Glomerular endothelial cell (primary cell): ENCODE data around the gene ZBTB1. TPM values are rescaled to one million over a fixed set of nuclear protein-coding genes. Genes with fewer than 3 reads are reported as not detected.
"Not testable (repeated sequence)": the region's sequence is repeated elsewhere in the genome, so short reads cannot be mapped to it uniquely, and the experiment has no call there.

ENCODE experiments used
- DNase-seq: peaks from one replicate; pipeline ENCODE4 v3.0.0-alpha.2; 2011; ENCODE audit warnings: low read depth, low spot score; ENCODE audit errors: extremely low read depth
- total RNA-seq: library from RNA; depleted of rRNA; stranded (reverse); fragments of >200 nt; gene quantifications from 2 replicates; pipeline ENCODE4 v1.2.3, GENCODE V29; 2015

ZBTB1 gene
- total RNA-seq, 1 donor from 2014 or later, result 34.2 TPM

DNA sequence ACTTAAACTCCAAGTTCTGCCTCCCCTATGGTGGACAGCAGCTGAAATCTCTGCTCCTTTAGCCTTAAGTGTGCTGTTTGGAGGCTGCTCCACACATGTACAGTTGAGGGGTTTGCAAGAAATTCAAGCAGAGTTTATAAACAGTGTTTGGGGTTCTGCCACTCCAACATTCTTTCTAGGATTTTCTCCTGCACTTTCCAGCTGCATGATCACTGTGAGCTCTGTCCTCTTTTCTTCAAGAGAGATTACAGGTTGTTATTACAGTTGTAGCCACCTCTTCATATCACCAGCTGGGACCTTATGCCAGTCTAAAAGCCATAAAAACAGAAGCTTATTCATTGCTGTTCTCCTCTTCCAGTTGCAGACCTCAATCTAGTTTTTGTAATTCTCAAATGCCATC is 9.3 kb upstream of the ZBTB1 start:
- DNase-seq, result no peak

DNA sequence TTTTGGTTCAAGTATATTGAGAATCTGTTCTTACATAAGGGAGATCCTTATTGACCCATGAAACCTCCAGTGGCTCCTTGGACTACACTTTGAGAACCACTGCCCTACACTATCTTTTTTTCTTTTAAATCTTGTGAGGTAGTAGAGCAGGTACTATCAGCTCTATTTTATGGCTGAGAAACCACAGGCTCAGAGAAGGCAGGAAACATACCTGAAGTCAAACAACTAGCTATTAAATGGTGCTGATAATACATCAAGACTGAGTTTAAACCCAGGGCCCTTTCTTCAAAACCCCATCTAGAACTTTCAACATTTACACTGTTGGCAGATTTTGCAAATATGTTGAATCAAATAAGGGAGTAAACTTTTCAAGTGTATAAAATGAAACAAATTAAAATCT is 7.8 kb upstream of the ZBTB1 start:
- no peak for DNase-seq

DNA sequence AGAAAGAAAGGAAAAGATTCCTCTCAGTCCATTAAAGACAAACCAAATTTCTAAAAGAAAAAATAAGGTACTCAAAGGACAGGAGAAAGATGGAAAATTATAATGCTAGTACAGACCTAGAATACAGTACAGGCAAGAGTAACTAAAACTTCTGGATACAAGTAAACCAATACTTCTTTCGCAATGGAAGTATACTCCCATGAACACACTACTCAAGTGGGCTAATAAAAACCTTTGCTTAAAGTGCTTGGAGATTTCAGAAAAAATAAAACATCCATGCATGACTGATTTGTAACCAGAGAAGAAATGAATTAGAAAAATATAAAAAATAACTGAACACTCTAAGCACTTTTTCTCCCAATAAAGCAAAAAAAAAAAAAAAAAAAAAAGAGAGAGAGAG is 4.5 kb upstream of the ZBTB1 start:
- DNase-seq, result no peak

DNA sequence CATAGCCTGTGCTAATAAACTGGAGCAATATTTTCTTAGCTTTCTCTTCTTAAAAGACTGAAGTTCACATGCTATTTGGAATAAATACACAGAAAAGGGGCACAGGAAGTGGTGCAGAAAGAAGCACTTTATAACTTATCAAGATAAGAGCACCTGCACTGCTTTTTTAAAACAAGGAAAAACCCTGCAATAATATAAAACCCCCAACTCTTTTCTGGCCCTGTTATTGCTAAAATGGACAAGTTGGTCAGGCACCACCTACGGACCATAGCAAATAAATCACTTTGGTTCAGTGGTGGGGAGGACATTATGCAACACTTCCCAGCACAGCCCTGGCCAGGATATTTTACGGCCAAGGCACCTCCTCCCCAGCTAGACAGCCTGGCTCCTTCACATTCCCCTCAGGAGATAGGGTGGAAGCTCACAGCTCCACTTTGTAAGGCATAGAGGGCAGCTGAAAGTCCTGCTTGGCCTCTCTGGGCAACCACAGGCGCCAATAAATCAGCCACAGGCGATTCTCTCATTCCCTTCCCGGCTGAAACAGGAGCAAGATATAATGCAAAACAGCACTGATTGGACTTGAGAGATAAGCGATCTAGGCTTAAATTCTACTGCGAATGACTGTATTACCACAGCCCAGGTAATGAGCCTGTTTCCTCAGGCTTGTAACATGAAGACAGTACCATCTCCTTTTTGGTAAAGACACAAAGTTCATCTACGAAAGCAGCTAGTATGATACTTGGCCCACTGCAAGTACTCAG is 3.0 kb upstream of the ZBTB1 start:
- DNase-seq, result no peak

DNA sequence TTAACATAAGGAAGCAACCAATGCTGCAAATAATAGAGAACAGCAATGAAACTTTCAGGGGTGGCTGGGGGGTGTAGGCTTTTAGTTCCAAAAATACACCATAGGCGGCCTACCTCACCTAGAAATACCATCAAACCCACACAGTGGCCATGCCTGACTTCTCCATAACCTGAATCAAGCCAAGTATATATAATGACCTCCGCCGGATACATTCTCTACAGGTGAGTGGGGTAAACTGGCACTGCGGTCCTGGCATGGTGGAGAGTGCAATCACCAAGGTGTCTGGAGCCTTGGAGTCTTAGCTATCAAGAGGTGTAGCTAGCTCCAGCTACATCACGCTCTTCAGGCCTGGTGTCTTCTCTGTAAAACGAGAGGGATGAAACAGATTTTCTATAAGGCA is 2.1 kb upstream of the ZBTB1 start:
- DNase-seq, result no peak

DNA sequence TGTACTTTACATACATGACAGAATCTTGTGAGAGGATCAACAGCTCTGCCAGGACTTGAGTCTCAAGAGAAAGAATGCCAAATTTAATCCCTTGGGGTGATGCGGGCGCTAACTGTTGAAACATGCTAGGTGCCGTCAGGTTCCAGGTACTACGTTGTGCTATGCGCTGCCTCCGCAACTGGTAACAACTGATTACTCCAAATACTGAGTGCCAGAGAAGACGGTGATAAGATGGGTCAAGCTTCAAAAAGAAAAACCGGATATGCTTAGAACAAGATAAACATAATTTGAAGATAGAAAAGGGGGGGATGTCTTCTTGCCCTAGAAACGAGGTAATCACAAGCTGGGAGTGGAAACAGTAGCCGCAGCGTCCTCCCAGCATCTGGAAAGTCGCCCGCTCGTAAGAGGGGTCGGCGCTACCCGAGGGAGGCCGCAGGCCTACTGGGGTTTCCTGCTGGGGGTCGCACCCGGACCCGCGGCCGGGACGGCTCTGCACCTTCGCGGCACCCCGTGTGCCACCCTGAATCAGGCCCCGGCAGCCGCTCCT is 1.6 kb upstream of the ZBTB1 start:
- DNase-seq, result no peak

DNA sequence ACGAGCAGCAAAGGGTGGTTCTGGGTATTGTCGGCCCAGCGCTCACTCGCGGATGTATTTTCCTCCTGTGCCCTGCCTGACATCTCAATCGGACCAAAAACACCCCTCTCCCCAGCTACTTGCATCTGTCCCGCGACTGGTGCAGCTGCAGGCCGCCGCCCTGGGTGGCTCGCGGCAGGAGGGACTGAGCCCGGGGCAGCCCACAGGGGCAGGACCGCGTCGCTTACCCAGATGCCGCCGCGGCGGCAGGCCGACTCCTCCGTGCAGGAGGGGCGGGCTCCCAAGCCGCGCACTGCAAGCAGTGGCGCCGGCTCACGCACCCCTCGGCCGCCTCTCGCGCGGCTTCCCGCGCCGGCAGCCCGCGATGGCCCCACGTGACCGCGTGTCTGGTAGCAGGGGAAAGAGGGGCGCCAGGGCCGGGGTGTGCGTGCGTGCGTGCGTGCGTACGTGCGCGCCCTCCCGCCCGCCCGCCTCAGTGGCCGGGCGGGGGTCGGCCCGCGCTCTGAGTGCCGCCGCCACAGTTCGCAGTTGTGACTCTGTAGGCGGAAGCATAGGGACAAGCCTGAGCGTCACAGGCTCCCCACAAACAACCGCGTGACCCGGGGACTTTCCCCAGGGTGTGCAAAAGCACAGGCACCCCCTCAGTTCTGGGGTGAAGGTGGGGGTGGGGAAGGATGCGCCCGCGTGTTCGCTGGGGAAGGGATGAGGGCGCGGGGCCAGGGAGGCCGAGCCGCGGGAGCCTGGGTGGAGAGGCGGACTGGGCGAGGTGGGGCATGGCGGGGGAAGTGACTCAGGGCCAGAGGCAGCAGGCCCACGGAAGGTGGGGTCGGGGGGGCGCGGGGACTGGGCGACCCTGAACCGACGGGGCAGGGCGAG is 898 bp upstream of the ZBTB1 start, which contains the start of gene ZBTB25:
ZBTB25 (minus strand) TSS at position 405 of the 876 bp plus-strand sequence. CDS start 13,305 bp downstream, outside the sequence.
- DNase-seq, result no peak

DNA sequence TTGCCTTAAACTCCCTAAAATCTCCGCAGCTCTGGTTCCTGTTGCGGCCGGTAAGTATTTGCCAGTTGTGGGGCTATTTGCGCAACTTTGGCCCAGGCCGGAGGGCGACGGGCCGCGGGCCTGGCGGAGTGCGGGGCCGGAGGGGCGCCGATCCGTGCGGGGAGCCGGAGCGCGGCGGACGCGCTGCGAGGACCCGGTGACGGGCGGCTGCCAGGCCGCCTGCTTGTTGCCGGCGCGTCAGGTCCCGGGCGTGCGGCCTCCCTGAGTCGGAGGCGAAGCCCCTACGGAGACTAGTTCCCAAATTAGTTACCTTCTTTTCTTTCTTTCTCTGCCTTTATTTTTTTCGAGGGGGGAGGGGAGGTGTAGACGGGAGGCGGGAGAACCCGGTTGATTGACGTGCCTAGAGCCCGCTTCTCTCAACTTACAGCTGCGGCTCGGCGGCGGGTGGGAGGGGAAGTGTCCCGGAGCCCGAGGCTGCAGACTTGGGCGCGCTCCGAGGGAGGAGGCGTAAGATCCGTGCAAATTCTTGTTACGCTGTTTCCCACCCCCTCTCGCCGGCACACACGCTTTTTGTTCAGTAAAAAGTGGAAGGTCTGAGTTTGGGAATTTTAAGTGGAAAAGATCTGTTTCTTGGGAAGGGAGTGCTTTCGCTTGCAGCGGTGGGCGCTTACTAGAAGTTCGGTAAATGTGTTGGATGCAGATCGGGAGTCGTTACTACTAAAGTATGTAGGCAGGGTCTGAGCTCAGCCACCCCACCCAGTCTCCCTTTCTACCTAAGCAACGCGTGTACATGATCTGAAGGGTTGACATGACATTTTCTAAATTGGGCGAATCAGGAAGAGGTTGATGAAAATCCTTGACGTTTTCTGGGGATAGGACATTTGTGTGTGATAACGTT is 576 bp downstream of the ZBTB1 start:
- DNase-seq, result no peak

DNA sequence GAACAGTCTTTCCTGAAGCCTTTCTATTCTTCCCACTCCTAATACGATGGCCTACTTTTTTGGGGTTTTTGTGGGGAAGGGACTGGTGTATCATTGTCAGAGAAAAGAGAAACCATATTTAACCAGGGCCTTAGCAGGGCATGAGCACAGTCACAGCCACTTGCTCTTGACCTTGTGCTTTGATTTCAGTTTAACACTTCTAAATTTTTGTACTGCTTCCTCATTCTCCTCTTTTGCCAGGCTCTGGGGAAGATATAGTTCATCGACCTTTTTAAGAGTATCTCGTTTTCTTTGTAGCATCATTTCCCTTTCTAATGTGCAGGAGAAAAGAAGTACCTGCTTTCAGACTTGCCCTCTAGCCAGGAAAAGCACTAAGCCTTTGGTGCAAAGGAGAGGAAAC is 2.2 kb downstream of the ZBTB1 start:
- no peak for DNase-seq

DNA sequence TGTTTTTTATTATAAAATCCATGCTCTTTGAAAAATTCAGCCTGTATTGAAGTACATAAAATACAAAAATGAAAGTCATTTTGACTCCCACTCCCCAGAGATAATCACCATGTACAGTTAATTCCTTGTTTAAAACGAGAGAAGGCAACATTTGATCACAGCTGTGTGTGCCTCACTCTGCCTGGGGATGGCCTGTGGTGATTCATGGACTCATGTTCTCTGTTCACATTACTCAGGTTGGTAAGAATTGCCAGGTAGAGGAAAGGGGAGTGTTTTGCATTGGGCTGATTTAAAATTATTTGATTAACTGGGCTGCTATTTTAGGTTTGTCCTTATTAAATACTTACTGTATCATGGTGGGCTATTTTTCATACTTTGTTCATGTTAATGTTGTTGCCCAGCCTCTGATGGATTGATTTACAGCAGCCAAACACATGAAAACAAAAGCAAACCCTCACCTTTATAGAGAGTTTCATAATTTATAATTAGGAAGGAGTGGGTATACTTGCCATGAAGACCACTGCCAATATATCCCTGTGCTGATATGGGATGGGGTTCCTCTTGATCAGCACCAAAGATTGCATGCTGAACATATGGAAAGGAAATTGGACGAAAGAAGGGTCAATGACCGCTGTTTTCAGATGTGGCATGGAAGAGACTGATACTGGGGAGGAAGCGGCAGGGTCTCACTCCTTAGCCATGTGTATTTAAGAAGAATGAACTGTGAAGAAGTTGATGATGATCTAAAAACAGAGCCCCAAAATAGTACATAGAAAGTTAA is 3.0 kb downstream of the ZBTB1 start:
- no peak for DNase-seq

DNA sequence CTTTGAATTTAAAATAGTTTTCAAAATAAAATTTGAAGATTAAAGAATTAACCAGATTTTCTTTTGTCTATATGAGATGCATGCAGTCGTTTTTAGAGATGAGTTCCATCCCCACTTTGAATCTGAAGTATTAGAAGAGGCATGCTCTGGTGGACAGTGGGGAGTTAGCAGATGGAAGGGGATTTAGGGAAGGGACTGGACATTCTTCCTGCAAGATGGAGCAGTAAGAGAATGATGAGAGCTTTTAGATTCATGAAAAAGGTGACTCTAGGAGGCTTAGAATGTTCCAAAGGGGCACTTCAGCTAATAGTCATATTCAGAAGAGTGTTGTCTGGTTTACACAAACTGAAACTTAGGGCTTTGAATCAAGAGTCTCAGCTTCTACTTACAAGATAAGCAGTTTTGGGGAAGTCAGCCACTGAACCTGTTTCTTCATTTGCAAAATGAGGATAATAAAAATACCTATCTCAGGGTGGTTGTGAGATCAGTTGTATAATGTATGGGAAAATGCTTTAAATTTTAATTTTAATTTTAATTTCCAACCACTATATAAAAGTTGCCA is 3.7 kb downstream of the ZBTB1 start:
- no peak for DNase-seq

DNA sequence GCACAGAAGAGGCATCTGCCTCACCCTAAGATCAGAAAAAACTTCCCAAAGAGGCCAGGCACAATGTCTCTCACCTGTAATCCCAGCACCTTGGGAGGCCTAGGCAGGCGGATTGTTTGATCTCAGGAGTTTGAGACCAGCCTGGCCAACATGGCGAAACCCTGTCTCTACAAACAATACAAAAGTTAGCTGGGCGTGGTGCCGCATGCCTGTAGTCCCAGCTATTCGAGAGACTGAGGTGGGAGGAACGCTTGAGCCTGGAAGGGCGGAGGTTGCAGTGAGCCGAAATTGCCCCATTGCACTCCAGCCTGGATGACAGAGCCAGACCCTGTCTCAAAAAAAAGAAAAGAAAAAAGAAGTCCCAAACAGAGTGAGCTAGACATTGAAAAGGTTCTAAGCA is 4.5 kb downstream of the ZBTB1 start:
- DNase-seq, result no peak

DNA sequence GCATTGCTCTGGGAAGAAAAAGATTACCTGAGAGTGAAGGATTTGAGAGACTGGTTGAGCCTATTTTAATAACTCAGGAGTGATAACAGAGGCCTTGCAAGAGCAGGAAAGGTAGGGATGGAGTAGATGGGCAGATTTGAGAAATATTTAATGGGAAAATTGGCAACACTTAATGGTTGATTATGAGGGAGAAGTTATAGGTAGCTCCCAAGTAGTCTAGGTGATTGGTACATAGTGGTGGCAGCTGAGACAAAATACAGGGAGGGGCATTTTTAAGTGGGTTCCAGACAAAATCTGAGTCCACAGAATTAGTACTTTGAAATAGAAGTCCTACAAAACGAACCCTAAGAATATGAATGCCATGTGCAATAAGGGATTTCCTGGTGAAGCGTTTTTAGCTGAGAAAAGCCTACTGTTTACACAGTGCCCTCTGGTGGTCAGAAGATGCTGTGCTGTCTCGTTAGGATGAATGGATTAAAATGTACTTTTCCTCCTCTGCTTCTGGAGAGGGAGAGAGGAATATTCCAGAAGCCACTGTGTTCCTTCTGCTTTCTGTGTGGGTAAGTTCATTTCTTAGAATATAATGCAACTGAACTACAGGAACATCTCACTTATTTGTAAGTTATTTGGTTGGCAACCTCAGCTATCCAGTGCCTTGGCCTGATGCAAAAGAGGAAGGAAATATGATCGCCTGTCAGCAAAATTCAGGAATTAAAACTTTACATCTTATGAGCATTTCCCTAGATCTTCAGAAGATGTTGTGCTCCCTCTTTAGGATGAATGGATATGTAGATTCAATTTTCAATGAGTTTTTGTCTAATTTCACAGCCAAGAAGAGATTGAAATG is 6.5 kb downstream of the ZBTB1 start:
- DNase-seq, result no peak

DNA sequence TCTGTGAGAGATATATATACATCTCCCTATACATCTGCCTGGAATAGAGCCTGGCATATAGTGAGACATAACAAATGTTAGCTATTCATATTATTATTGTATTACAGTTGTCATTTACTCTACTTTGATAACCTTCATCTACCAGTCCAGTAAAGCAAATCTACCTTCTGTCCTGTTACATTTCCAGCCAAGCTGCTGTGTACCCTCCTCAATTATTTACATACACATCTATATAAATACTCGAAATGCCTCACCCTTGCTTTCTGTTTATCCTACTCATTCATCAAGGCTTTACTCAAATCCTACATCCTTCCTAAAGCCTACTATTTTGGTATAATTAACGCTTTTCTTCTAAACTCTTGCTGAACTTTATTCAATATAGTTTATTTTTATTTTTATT is 8.7 kb downstream of the ZBTB1 start:
- no peak for DNase-seq

DNA sequence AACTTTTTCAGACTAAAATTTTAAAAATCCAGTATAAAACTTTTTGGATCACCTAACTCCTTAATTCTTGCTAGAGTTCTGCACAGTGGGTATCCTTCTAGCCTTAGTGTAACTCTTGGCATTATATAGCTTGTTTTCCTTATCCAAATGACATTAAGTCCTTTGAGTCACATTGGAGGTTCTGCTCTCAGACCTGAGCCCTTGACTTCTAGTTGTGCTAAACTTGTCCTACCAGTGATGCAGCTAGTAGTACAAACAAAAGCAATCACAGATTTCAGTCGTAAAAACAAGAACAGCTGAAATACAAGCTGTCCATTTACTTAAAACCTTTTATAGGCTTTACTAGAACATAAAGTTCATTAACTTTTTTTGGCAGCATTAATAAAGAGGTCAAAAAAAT is 10.5 kb downstream of the ZBTB1 start:
- DNase-seq, result no peak

DNA sequence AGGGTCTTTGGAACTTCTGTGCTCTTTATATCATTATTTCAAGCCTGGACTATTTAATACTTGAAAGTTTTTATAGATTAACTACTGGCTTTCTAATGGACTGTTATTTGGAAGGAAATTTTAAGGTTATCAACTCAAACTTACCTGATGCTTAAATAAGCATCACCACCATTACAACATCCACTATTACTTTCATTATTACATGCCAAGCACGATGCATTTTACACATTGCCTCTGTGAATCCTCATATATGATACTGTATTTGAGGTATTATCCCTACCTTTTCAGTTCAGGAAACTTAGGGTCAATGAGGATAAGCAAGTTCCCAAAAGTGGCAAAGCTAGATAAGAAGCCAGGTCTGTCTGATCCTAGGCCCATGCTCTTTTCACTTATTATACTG is 12.4 kb downstream of the ZBTB1 start:
- DNase-seq, result no peak

DNA sequence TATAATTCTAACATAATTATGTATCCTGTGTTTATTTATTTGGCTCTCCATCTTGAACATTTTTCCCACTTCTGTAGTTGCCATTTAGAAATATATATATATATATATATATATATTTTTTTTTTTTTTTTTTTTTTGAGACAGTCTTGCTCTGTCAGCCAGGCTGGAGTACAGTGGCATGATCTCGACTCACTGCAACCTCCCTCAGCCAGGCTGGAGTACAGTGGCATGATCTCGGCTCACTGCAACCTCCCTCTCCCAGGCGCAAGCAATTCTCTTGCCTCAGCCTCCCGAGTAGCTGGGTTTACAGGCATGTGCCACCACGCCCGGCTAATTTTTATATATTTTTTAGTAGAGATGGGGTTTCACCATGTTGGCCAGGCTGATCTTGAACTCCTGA is 13.1 kb downstream of the ZBTB1 start:
- DNase-seq, result not testable (repeated sequence)

DNA sequence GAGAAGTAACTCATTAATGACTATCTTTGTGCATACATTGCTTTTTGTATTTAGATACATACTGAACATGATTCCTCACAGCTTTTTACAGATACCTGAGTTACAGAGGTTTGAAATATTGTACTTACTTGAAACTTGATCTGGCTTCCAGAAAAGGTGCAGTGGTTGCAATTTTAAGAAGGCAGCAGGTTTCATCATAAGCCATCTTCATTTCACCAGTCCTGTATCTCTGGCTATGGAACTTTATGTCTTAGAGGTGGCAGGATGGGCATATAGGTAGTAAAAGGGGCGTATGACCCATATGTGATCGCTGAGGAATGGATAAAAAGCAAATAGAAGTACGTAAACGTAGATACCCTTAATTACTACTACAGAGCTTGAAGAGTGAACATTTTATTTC is 13.7 kb downstream of the ZBTB1 start:
- no peak for DNase-seq

DNA sequence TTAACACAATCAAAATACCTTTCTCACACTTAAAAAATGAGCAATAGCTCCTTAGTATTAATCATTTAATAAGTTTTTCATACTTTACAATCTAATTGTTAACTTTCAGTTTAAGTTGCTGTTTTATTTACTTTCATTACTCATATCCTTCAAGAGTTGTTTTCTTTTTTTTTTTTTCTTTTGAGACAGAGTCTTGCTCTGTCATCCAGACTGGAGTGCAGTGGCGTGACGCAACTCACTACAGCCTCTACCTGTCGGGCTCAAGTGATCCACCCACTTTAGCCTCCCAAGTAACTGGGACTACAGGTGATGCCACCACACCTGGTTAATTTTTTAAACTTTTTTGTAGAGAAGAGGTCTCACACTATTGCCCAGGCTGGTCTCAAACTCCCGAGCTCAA is 16.1 kb downstream of the ZBTB1 start:
- no peak for DNase-seq
